GM18951 (cell line): Measurements from ENCODE around the gene GGT7.
"Not testable (repeated sequence)": the region's sequence is repeated elsewhere in the genome, so short reads cannot be mapped to it uniquely, and the experiment has no call there.

ENCODE experiments used
- POLR2A ChIP-seq: IDR thresholded peaks from 4 replicates; pipeline ENCODE4 v1.6.1; 2011; ENCODE audit warnings: mild to moderate bottlenecking; ENCODE audit not compliant: insufficient read length, insufficient read depth; ENCODE audit errors: extremely low read depth
- in situ Hi-C: fragments of 300-500 bp; cut with MboI; formaldehyde crosslinking; loops from one replicate; pipeline ENCODE4 v1.12.0; 2022; ENCODE audit warnings: low sequenced_read_pairs, mixed read lengths, inconsistent platforms; ENCODE audit not compliant: unreplicated experiment

Gene GGT7

GRCh38 chr20:34892671-34893070, 20.0 kb upstream of the GGT7 start:
- no peak for TF ChIP-seq POLR2A
- in situ Hi-C loops = no loop called here

GRCh38 chr20:34891166-34892062, 18.8 kb upstream of the GGT7 start:
- in situ Hi-C loops = no loop called here
- TF ChIP-seq POLR2A = no peak

- TF ChIP-seq POLR2A = no peak
- in situ Hi-C loops = no loop called here
These were observed 15.8 kb upstream of the GGT7 start for GRCh38 chr20:34888468-34888867.

- in situ Hi-C loops = no loop called here
- TF ChIP-seq POLR2A = no peak
These were observed 14.4 kb upstream of the GGT7 start for GRCh38 chr20:34887023-34887422.

- in situ Hi-C loops = no loop called here
- TF ChIP-seq POLR2A = no peak
These were observed 13.5 kb upstream of the GGT7 start for GRCh38 chr20:34886122-34886521.

GRCh38 chr20:34884260-34884659, 11.6 kb upstream of the GGT7 start:
- TF ChIP-seq POLR2A = no peak

GRCh38 chr20:34883809-34884208, 11.2 kb upstream of the GGT7 start:
- in situ Hi-C loops = no loop called here
- TF ChIP-seq POLR2A = no peak

More at GRCh38 chr20:34884260-34884659, 11.6 kb upstream of the GGT7 start:
- in situ Hi-C loops = no loop called here

GRCh38 chr20:34883087-34883688, 10.5 kb upstream of the GGT7 start:
- no peak for TF ChIP-seq POLR2A
- in situ Hi-C loops = no loop called here

GRCh38 chr20:34881689-34882088, 9.0 kb upstream of the GGT7 start:
- in situ Hi-C loops = no loop called here
- no peak for TF ChIP-seq POLR2A

- in situ Hi-C loops = not testable (repeated sequence)
These were observed 8.3 kb upstream of the GGT7 start for GRCh38 chr20:34880971-34881370.

- in situ Hi-C loops = no loop called here
- no peak for TF ChIP-seq POLR2A
These were observed 7.7 kb upstream of the GGT7 start for GRCh38 chr20:34880215-34880850.

- in situ Hi-C loops = no loop called here
- peak; percentile 47 for TF ChIP-seq POLR2A
These were observed 4.0 kb upstream of the GGT7 start, which contains the start of gene ACSS2 for GRCh38 chr20:34876406-34877282. Gene ACSS2, plus strand, starts transcription at chr20:34876612. Its CDS starts 34 bp downstream, at chr20:34876646.
